Fibroblast of lung (primary cell): ENCODE measurements around the gene SH3PXD2A. TPM values are rescaled to one million over a fixed set of nuclear protein-coding genes. Genes with fewer than 3 reads are reported as not detected.
"Not testable (repeated sequence)": the region's sequence is repeated elsewhere in the genome, so short reads cannot be mapped to it uniquely, and the experiment has no call there.

Experiments used
- DNase-seq, 2 donors: peaks; one replicate each; pipeline versions ENCODE4 v3.0.0 to v3.0.0-alpha.2; 2010; ENCODE audit warnings: low read depth in 2 of 2
- H2AFZ ChIP-seq: 2 replicates; pipeline ENCODE4 v1.5.1; 2012; ENCODE audit warnings: low read length, control low read depth, inconsistent platforms
- H3K27ac ChIP-seq: 2 replicates; pipeline ENCODE4 v1.5.1; 2011; ENCODE audit warnings: low read length, control low read depth; ENCODE audit not compliant: insufficient read depth
- H3K27me3 ChIP-seq: 2 replicates; pipeline ENCODE4 v1.5.1; 2011; ENCODE audit warnings: mild to moderate bottlenecking, low read length; ENCODE audit not compliant: control insufficient read depth, insufficient read depth
- H3K36me3 ChIP-seq: 2 replicates; pipeline ENCODE4 v1.5.1; 2011; ENCODE audit warnings: low read length; ENCODE audit not compliant: control insufficient read depth, insufficient read depth
- H3K4me1 ChIP-seq: 2 replicates; pipeline ENCODE4 v1.5.1; 2011; ENCODE audit warnings: low read length; ENCODE audit not compliant: control insufficient read depth, insufficient read depth; ENCODE audit errors: extremely low read depth
- H3K4me2 ChIP-seq: 2 replicates; pipeline ENCODE4 v1.5.1; 2011; ENCODE audit warnings: low read length, control low read depth; ENCODE audit not compliant: insufficient read depth; ENCODE audit errors: extremely low read depth
- H3K4me3 ChIP-seq, 4 experiments: fragments of 200-600 bp in 1 of 4; sonication (generic) in 1 of 4; replicated peaks in 1 of 4; 2 replicates each; pipeline ENCODE4 v1.5.1; 2011 to 2016; ENCODE audit warnings: low read length in 4 of 4, low read depth in 3 of 4, mild to moderate bottlenecking in 3 of 4, control low read depth in 2 of 4, inconsistent platforms in 1 of 4, mixed read lengths in 1 of 4; ENCODE audit not compliant: insufficient read depth in 1 of 4; ENCODE audit errors: control extremely low read depth in 1 of 4
- H3K79me2 ChIP-seq: 2 replicates; pipeline ENCODE4 v1.5.1; 2012; ENCODE audit warnings: mild to moderate bottlenecking, low read length, inconsistent platforms; ENCODE audit not compliant: control insufficient read depth, insufficient read depth
- H3K9ac ChIP-seq: 2 replicates; pipeline ENCODE4 v1.5.1; 2011; ENCODE audit warnings: mild to moderate bottlenecking, low read length, control low read depth; ENCODE audit not compliant: insufficient read depth
- H3K9me3 ChIP-seq: 2 replicates; pipeline ENCODE4 v1.5.1; 2012; ENCODE audit warnings: low read depth, low read length; ENCODE audit not compliant: control insufficient read depth, insufficient read depth
- H4K20me1 ChIP-seq: 2 replicates; pipeline ENCODE4 v1.5.1; 2011; ENCODE audit warnings: low read length; ENCODE audit not compliant: control insufficient read depth, insufficient read depth; ENCODE audit errors: extremely low read depth
- EZH2 ChIP-seq: IDR thresholded peaks from 2 replicates; pipeline ENCODE4 v1.5.1; 2012; ENCODE audit warnings: low read length, control low read depth, mild to moderate bottlenecking; ENCODE audit errors: missing control alignments
- polyA plus RNA-seq, 2 donors: library from polyadenylated mRNA; depleted of rRNA in 1 of 2; stranded (reverse) in 1 of 2; unstranded in 1 of 2; fragments of >200 nt; gene quantifications; 2 replicates each; pipeline ENCODE4 v1.2.1, GENCODE V29; 2011 to 2012; ENCODE audit warnings: missing spikeins in 1 of 2
- total RNA-seq: library from RNA; depleted of rRNA; stranded (reverse); fragments of >200 nt; gene quantifications from 2 replicates; pipeline ENCODE4 v1.2.1, GENCODE V29; 2014
- TF ChIP-seq, protein P1 (sequence below), 2 donors: IDR thresholded peaks in 1 of 2; conservative IDR thresholded peaks in 1 of 2; 1 replicate in 1 of 2; 2 replicates in 1 of 2; pipeline ENCODE4 v1.5.1; 2011 to 2012; ENCODE audit warnings: low read length in 2 of 2, control low read depth in 1 of 2, inconsistent platforms in 1 of 2, low read depth in 1 of 2, mild to moderate bottlenecking in 1 of 2

The SH3PXD2A gene
- total and polyA plus RNA-seq, 2 donors (not counting 1 experiment from before 2014, with no cell fraction given), result 25.5 to 33.2 TPM

DNA sequence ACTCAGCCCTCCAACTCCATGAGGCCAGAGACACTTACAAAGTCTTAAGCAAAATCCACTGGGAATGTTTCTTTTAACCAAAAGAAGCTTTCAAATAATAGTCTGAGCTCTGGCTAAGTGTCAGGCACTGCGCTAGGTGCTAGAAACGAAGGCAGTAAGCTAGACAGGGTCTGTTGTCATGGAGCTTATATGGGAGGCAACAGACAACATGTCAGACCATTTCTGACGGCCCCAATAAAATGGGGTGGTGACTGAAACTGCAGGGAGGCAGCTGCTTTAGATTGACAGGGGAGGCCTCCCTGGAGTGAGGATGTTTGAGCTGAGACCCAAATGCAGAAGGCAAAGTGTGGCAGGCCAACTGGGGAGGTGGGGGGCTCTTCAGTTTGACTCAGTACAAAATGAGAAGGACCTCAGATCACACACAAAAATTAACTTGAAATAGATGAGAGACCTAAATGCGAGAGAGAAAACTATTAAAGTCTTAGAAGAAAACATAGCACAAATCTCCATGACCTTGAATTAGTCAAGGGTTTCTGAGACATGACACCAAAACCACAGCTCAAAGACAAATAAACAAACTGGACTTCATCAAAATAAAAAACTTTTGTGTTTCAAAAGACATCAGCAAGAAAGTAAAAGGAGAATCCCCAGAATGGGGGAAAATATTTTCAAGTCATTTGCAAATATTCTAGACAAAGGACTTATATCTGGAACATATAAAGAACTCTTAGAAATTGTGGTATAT is 40.6 kb downstream of the SH3PXD2A start:
- peaks cover 2% of the 10 kb centered on the region for H3K36me3 ChIP-seq
- H4K20me1 ChIP-seq, result no peaks in the 10 kb centered on the region
- H3K4me1 ChIP-seq, result peaks cover 7% of the 10 kb centered on the region
- no peak overlapping the region for H3K4me3 ChIP-seq
- peak in 1 of 2 donors; percentile 81 for DNase-seq
- H3K4me2 ChIP-seq, result no peak overlapping the region
- H3K27ac ChIP-seq, result no peak overlapping the region
- H2AFZ ChIP-seq, result no peak overlapping the region
- no peak overlapping the region for H3K9ac ChIP-seq
- H3K9me3 ChIP-seq, result no peaks in the 10 kb centered on the region
- TF ChIP-seq EZH2, result no peak
- TF ChIP-seq, protein P1, sequence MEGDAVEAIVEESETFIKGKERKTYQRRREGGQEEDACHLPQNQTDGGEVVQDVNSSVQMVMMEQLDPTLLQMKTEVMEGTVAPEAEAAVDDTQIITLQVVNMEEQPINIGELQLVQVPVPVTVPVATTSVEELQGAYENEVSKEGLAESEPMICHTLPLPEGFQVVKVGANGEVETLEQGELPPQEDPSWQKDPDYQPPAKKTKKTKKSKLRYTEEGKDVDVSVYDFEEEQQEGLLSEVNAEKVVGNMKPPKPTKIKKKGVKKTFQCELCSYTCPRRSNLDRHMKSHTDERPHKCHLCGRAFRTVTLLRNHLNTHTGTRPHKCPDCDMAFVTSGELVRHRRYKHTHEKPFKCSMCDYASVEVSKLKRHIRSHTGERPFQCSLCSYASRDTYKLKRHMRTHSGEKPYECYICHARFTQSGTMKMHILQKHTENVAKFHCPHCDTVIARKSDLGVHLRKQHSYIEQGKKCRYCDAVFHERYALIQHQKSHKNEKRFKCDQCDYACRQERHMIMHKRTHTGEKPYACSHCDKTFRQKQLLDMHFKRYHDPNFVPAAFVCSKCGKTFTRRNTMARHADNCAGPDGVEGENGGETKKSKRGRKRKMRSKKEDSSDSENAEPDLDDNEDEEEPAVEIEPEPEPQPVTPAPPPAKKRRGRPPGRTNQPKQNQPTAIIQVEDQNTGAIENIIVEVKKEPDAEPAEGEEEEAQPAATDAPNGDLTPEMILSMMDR (conservative IDR thresholded peaks at IDR 0.05 in 1 of 2, IDR thresholded peaks at IDR 0.05 in 1 of 2; ENCODE audit: low read depth in 1 of 2, low read length in 2 of 2), result no peak
- H3K27me3 ChIP-seq, result no peaks in the 10 kb centered on the region
- H3K79me2 ChIP-seq, result no peaks in the 10 kb centered on the region

DNA sequence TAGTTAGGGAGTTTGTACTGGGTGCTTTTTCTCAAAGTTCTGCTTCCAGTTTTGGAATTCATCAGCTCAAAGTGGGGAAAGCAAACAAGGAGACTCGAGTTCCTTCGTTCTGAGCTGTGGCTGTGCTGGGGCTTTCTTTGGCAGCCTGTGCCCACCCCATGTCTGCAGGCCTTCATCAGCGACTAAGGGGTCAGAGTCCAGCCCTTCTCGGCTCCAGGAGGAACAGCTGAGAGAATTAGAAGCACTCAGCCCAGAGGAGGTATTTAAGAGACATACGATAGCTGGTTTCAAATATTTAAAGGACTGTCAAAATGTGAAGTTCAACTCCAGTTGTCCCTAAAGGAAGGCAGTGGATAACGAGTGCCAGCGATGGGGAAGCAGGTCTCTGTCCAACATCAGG is 41.3 kb downstream of the SH3PXD2A start:
- H3K79me2 ChIP-seq, result no peaks in the 10 kb centered on the region
- H3K4me1 ChIP-seq, result peaks cover 7% of the 10 kb centered on the region
- H3K9ac ChIP-seq, result no peak overlapping the region
- no peaks in the 10 kb centered on the region for H3K27me3 ChIP-seq
- DNase-seq, result no peak
- H3K4me2 ChIP-seq, result no peak overlapping the region
- H4K20me1 ChIP-seq, result no peaks in the 10 kb centered on the region
- H3K36me3 ChIP-seq, result peaks cover 2% of the 10 kb centered on the region
- no peaks in the 10 kb centered on the region for H3K9me3 ChIP-seq
- no peak overlapping the region for H2AFZ ChIP-seq
- TF ChIP-seq, protein P1 (conservative IDR thresholded peaks at IDR 0.05 in 1 of 2, IDR thresholded peaks at IDR 0.05 in 1 of 2; ENCODE audit: low read depth in 1 of 2, low read length in 2 of 2), result no peak
- TF ChIP-seq EZH2, result no peak
- H3K4me3 ChIP-seq, result no peak overlapping the region
- no peak overlapping the region for H3K27ac ChIP-seq

DNA sequence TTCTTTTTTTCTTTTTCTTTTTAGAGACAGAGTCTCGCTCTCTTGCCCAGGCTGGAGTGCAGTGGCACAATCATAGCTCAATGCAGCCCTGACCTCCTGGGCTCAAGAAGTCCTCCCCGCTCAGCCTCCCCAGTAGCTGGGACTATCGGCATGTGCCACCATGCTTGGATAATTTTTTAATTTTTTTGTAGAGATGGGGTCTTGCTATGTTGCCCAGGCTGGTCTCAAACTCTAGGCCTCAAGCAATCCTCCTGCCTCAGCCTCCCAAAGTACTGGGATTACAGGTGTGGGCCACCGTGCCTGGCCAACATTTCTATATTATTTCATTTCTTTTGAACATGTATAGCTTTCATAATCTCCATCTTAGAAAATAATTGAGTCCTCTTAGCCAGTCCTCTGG is 42.1 kb downstream of the SH3PXD2A start:
- not testable (repeated sequence) for H3K79me2 ChIP-seq, H3K4me2 ChIP-seq, DNase-seq, H2AFZ ChIP-seq, H3K9me3 ChIP-seq, H3K27ac ChIP-seq, H3K9ac ChIP-seq, H3K4me1 ChIP-seq, H3K4me3 ChIP-seq, H3K27me3 ChIP-seq, H3K36me3 ChIP-seq, H4K20me1 ChIP-seq
